IPS DF 4.7 (cell line): Measurements from ENCODE around the gene HLTF.
"Not testable (repeated sequence)": the region's sequence is repeated elsewhere in the genome, so short reads cannot be mapped to it uniquely, and the experiment has no call there.

Experiments
- DNase-seq: peaks from one replicate; pipeline ENCODE4 v3.0.0-alpha.2; 2013; ENCODE audit warnings: low spot score; ENCODE audit errors: extremely low read depth

HLTF gene, protein sequence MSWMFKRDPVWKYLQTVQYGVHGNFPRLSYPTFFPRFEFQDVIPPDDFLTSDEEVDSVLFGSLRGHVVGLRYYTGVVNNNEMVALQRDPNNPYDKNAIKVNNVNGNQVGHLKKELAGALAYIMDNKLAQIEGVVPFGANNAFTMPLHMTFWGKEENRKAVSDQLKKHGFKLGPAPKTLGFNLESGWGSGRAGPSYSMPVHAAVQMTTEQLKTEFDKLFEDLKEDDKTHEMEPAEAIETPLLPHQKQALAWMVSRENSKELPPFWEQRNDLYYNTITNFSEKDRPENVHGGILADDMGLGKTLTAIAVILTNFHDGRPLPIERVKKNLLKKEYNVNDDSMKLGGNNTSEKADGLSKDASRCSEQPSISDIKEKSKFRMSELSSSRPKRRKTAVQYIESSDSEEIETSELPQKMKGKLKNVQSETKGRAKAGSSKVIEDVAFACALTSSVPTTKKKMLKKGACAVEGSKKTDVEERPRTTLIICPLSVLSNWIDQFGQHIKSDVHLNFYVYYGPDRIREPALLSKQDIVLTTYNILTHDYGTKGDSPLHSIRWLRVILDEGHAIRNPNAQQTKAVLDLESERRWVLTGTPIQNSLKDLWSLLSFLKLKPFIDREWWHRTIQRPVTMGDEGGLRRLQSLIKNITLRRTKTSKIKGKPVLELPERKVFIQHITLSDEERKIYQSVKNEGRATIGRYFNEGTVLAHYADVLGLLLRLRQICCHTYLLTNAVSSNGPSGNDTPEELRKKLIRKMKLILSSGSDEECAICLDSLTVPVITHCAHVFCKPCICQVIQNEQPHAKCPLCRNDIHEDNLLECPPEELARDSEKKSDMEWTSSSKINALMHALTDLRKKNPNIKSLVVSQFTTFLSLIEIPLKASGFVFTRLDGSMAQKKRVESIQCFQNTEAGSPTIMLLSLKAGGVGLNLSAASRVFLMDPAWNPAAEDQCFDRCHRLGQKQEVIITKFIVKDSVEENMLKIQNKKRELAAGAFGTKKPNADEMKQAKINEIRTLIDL

DNA sequence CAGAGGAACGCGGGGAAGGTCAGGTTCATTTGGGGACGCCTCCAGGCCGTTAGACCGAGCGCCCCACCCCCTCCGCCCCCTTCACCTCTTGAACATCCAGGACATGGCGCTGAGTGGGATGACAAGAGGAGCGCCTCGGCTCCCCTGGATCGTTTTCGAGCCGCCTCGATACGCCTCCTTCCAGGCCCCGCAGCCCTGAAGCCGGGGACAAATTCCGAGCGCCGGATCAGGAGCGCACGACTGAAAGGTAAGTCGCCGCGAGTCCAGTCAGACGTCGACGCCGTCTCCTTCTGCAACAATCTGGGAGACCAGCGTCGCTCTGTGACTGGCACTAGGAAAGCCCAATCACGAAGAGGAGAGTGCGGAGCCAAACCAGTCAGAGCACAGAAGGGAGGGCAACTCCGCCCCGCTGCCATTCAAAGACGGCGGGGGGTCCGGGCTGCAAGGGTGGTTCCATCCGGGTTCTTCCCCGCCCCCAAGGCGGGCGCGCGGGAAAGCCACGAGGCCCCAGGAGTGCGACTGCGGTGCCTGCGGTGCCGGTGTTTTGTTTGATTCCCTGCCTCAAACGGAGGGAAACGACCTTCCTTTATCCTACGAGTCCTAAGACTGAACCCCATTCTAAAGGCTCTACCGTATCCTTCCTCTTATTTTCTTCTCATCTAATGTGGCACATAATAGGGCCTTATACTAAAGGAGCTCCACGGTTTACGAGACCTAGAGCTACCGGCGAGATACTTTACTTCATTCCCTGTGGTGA is at the start of gene HLTF:
Gene HLTF, minus strand, starts transcription at position 302 of the 757 bp plus-strand sequence. Its CDS starts 197 bp downstream, at position 105.
- DNase-seq = peak; percentile 95

DNA sequence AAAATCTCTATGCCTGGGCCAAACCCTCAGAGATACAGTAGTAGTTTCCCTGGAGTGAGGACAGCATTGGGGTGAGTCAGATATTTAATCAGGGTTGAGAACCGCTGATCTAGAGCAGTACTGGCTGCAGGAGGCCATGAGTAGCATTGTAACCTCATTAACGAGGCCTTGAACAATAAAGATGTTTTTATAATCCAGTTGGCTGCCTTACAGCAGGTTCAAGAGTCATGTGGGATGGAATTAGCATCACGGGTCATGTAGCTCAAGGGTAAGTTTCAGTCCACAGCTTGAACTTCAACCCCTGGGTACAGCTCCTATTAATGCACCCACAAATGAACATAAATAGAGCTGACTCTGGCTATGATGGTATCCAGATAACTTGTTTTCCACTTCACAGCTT is 48.2 kb upstream of the HLTF start:
- DNase-seq = no peak

DNA sequence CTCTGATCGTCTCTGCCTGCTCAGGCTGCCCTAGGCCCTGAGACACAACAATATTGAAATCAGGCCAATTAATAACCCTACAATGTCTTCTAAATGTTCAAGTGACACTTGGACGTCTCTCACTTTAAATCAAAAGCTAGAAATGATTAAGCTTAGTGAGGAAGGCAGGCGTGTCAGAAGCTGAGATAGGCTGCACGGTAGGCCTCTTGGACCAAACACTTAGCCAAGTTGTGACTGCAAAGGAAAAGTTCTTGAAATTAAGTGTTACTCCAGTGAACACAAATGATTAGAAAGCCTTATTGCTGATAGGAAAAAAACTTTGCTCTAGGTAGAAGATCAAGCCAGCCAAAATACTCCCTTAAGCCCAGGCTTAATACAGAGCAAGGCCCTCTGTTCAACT is 45.3 kb upstream of the HLTF start:
- no peak for DNase-seq

DNA sequence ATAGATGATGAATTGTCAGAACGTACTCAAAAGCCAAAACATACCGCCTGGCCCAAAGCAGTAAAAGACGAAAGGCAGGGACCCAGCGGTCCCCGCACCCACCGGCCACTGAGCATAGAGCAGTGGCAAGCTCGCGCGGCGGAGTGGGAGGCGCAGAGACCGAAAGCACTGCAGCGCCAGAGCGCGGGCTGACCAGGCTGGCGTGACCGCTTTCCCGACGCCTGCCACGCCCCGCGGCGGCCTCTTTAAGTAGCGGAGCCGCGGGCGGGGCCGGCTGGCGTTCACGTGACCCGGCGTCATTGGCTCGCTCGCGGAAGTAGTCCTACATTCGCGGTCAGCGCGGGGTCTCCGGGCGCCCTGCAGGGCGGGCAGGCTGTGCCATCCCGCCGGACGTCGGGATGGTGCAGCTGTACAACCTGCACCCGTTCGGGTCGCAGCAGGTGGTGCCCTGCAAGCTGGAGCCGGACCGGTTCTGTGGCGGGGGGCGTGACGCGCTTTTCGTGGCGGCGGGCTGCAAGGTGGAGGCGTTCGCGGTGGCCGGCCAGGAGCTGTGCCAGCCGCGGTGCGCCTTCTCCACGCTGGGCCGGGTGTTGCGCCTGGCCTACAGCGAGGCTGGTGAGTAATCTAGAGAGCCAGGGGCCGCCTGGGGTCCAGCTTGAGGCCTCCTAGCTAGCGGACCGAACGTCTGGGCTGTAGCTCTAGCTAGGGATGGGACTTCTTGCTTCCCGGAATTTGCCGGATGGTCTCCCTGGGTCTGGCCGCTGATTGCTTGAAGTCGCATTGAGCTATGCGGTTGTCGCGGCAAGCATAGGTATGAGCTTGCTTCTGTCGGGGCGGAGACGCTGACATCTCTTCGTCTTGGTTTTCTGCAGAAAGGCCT is 43.2 kb upstream of the HLTF start, which contains the start of gene HPS3:
Gene HPS3, plus strand, starts transcription at position 313 of the 880 bp plus-strand sequence. Its CDS starts 86 bp downstream, at position 399.
- DNase-seq = no peak

DNA sequence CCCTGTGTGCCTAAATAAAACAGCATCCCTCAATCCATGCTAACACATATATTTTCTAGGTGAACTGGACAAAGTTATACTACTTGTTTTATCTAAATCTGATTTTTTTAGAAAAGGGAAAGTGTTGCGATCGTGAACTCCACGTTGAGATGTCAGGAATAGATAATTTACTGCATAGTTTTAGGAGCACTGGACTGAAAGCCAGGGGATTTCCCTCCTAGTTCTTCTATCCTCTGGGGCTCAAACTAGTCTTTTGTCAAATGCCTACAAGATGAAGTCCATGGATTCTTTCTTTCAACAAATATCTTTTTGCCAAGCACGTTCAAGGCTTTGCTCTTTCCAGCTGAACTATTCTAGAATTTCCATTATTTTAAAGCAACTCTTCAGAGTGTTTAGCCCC is 42.5 kb upstream of the HLTF start:
- no peak for DNase-seq

DNA sequence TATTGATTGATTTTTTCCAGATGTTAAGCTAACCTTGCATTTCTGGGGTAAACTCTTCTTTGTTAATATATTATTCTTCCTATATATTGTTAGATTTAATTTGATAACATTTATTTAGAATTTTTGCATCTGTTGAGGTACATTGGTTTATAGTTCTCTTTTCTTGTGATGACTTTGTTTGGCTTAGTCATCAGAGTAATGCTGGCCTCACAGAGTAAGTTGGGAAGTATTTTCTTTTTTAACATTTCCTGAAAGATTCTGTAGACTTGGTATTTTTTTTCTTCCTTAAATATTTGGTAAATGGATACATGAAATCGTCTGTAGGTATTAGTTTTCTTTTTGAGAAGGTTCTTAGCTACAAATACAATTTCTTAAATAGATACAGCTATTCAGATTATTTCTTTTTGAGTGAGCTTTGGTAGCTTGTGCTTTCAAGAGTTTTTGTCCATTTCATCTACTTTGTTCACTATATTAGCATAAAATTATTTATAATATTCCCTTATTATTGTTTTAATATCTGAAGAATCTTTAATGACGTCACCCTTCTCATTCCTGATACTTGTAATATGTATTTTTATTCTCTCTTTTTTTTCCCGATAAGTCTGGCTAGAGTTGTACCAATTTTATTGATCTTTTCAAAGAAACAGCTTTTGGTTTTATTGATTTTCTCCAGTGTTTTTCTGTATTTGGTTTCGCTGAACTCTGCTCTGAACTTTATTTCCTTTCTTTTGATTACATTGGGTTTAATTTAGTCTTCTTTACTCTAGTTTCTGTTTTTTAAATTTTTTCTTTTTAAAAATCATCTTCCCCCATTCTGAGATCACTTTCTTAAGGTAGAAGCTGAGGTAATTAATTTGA is 36.6 kb upstream of the HLTF start:
- no peak for DNase-seq

DNA sequence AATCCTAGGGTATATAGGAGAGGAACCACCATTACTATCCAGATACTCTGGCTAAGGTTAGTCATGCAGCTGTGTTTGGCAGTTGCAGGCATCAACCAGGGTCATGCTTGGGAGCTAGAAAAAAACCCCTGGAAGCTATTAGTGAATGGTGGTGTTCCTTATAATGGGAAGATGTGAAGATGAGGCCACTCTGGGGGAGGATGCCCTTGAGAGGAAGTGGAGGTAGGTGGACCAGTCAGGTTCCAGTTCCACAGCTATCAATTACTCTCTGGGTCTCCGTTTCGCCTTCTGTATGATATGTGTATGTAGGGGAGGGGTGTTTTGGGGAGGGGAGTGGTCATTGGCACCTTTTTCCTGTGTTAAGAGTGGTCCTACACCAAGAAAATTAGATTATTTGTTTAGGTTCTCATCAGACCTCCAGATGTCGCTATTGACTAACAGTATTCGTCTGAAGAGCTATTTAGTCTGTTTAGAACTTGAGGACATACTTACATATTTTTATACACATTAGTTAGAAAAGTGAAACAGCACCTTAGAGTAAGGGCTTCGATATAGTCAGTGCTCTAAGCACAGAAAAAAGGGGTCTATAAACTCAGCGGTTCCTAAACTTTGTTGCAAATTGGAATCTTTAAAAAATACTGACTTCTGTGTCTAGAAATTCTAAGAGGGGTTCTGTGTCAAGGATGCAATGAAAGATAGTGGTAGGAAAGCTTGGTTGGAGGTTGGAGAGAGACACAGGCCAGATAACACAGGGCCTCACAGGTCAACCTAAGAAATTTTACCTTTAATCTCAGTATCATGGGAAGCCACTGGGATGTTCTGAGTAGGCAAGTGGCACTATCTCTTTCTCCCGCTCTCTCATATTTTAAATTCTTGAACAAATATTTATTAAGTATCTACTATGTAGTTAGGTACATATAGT is 34.0 kb upstream of the HLTF start:
- DNase-seq = no peak

DNA sequence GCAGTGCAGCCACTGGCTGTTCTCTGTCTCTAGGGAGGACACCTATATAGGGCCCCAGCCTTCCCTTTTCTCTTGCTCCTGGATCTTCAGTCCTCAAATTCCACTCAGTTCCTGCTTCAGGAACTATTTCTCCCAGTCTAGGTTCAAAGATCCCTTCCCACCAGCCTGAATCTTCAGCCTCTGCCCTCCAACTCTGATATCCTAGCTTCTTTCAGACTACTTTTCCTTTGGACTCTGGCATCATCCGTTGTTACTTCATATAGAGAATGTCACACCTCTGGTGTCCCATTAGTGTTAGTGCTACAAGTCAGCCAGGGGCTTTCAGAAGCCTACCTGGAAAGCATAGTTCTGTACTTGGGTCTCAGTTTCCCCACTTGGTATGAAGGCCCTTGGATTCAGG is 33.1 kb upstream of the HLTF start:
- no peak for DNase-seq

DNA sequence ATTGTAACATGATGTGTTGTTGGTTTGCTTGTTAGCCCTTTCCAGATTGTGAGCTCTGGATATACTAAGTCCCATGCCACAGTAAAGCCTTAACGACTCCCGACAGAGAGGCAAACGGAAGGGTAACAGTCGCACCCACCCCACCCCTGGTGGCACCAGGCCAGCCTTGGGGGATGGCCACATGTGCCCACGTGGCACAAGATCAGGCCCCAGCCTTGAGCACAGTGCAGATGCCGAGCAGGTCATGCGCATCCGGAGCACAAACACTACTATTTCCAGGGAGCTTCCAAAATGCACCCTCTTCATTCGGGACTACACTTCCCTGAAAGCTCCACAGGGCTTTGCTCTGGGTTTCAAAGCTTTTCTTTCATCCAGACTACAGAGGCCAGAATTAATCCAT is 32.4 kb upstream of the HLTF start:
- DNase-seq = no peak

DNA sequence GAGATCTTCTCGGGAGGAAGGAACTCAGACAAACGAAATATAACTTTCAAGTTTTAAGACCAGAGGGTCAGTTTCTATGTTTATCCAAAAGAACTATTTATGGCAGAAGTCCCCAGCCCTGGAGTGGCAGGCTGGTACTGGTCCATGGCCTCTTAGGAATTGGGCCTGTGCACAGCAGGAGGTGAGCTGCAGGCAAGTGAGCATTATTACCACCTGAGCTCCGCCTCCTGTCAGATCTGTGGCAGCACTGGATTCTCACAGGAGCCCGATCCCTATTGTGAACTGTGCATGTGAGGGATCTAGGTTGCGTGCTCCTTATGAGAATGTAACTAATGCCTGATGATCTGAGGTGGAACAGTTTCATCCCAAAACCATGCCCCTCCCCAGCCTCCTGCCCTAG is 28.8 kb upstream of the HLTF start:
- no peak for DNase-seq

DNA sequence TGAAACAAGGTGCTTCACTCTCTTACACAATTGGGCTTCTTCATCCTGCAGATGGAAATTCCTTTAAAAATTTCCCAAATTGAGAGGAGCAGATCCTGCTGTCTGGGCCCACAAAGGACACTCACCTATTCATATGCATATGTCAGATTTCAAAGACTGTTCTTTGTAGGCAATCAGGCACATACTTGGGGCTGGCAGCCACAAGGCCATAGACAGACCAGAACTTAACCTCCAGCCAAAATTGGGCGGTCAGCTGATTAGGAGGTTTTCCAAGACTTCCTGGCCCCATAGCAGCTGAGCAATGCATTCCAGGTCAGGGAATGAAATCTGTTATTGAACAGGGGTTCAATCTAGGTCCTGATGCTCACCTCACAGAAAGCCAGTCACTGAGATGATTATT is 28.1 kb upstream of the HLTF start:
- DNase-seq = no peak

DNA sequence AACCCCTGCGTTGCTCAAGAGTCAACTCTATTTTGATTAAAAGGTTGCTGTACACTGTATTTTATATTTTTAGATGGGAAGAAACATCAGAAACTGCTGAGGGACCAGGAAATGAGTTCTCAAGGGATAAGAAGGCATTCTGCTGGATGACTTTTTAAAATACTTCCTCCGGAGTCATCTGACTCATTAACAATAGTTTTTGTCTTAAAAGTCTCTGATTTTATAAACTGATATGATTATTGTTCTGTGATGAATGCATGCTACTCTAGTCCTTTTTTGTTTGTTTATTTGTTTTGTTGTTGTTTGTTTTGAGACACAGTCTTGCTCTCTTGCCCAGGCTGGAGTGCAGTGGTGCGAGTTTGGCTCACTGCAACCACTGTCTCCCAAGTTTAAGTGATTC is 18.2 kb upstream of the HLTF start:
- DNase-seq = no peak

DNA sequence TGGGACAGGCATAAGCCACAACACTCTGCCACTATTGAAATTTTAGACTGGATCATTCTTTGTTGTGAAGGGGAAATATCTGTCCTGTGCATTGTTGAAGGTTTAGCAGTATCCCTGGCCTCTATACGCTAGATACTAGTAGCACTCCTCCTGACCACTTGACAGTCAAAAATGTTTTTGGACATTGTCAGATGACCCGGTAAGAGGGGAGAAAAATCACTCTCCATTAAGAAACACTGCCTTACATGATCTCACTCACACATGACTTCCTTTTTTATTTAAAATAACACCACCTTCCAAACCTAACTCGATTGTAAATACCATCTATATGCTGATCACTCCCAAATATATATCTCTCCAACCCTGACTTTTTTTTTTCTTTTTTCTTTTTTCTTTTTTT is 15.3 kb upstream of the HLTF start:
- DNase-seq = no peak

DNA sequence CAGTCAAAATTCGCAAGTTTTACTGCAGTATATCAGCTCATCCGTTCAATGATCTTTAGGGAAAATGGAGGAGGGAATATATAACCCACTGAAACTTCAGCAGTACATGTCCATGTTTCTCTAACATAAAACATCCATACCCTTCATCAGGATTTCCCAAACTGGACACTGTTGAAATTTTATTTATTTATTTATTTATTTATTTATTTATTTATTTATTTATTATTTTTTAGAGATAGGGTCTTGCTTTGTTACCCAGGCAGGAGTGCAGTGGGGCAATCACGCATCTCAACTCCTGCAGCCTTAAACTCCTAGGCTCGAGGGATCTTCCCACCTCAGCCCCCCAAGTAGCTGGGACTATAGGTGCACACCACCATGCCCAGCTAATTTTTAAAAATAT is 14.8 kb upstream of the HLTF start:
- no peak for DNase-seq

DNA sequence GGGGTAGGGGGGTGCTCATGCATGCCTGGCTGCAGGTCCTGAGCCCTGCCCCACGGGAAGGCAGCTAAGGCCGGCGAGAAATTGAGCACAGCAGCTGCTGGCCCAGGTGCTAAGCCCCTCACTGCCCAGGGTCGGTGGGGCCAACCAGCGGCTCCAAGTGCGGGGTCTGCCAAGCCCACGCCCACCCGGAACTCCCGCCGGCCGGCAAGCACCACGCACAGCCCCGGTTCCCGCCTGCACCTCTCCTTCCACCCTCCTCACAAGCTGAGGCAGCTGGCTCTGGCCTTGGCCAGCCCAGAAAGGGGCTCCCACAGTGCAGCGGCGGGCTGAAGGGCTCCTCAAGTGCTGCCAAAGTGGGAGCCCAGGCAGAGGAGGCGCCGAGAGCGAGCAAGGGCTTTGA is 11.7 kb upstream of the HLTF start:
- DNase-seq = not testable (repeated sequence)

DNA sequence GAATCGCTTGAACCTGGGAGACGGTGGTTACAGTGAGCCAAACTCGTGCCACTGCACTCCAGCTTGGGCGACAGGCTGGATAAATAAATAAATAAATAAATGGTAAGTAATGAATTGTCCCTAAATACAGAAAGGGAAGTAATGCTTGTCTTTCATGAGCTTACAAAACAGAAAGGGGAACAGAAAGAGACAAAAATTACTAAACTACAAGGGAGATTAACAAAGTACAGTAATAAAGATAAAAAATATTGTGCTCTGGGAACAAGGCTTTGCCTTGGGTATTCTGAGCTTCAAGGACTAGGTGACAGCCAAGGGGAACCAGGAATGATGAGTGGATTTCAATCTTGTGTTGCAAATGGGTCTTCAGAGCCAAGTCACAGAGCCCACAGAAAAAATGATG is 9.2 kb upstream of the HLTF start:
- DNase-seq = no peak

DNA sequence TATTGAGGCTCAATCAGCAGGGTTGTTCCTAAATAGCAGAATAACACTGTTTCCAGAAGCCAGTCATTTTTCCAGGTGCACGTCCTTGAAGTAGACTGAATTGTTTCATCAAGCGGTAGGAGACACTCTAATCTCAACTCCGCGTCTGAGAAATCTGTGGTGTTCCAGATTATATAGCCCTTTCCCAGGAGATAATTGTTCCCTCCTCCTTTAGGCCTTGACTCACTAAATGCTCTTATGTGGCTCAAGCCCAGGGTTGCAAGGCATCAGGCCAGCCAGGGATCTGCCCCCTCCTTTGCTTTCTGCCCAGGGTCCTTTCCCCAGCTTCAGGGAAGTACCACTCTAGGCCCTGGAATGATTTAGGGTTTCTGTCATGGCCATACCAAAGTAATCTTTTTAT is 5.7 kb upstream of the HLTF start:
- DNase-seq = no peak

DNA sequence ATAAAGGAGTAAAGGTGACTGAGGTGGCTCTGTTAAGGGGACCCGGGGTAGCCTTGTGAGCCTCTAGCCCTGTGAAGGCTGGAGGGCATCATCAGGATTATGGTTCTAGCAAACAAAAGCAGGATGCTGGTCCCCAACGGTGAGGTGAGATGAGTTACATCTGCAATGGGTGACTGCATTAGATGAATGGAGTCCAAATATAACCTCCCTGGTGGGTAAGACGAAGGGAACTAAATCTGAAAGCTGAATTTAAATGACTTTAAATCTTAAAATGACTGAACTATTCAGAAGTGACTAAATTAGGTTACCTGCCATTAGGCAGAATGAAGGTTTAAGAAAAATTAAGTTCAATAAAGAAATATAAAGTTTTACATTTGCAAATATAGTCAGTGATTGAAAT is 4.6 kb upstream of the HLTF start:
- DNase-seq = no peak
